H9 (cell line): Measurements from ENCODE around the gene LHPP. TPM values are rescaled to one million over a fixed set of nuclear protein-coding genes. Genes with fewer than 3 reads are reported as not detected.

Source experiments
- DNase-seq: peaks from one replicate; pipeline ENCODE4 v3.0.0-alpha.2; 2017
- H2AFZ ChIP-seq: one replicate; pipeline ENCODE4 v1.6.1; 2013; ENCODE audit warnings: mild to moderate bottlenecking, low read length, control low read depth, moderate library complexity
- H2AK5ac ChIP-seq: 2 replicates; pipeline ENCODE4 v1.6.1; 2013; ENCODE audit warnings: low read length, control low read depth, mixed read lengths; ENCODE audit not compliant: insufficient read length
- H2BK120ac ChIP-seq: one replicate; pipeline ENCODE4 v1.6.1; 2013; ENCODE audit warnings: low read depth, mild to moderate bottlenecking, low read length, control low read depth, inconsistent platforms; ENCODE audit not compliant: poor library complexity, severe bottlenecking
- H2BK12ac ChIP-seq: 2 replicates; pipeline ENCODE4 v1.6.1; 2013; ENCODE audit warnings: low read length, control low read depth, mixed read lengths, low read depth; ENCODE audit not compliant: insufficient read length
- H2BK15ac ChIP-seq: 2 replicates; pipeline ENCODE4 v1.6.1; 2013; ENCODE audit warnings: low read depth, low read length, control low read depth
- H2BK20ac ChIP-seq: one replicate; pipeline ENCODE4 v1.6.1; 2013; ENCODE audit warnings: low read depth, mild to moderate bottlenecking, low read length, control low read depth, inconsistent platforms; ENCODE audit not compliant: poor library complexity, severe bottlenecking
- H2BK5ac ChIP-seq: 2 replicates; pipeline ENCODE4 v1.6.1; 2013; ENCODE audit warnings: low read length, control low read depth, mixed read lengths; ENCODE audit not compliant: insufficient read length
- H3K14ac ChIP-seq: 2 replicates; pipeline ENCODE4 v1.6.1; 2013; ENCODE audit warnings: low read length, control low read depth; ENCODE audit not compliant: insufficient read depth
- H3K18ac ChIP-seq: 2 replicates; pipeline ENCODE4 v1.6.1; 2013; ENCODE audit warnings: low read depth, mild to moderate bottlenecking, mixed read lengths, low read length, control low read depth; ENCODE audit not compliant: insufficient read length
- H3K23ac ChIP-seq: 2 replicates; pipeline ENCODE4 v1.6.1; 2013; ENCODE audit warnings: low read length, control low read depth, mixed read lengths, low read depth; ENCODE audit not compliant: insufficient read length
- H3K23me2 ChIP-seq: 2 replicates; pipeline ENCODE4 v1.6.1; 2013; ENCODE audit warnings: low read depth, mild to moderate bottlenecking, mixed read lengths, low read length, control low read depth; ENCODE audit not compliant: insufficient read length, poor library complexity, severe bottlenecking
- H3K27ac ChIP-seq: 2 replicates; pipeline ENCODE4 v1.5.1; 2013; ENCODE audit warnings: low read length, control low read depth, mixed read lengths, low read depth; ENCODE audit not compliant: insufficient read length
- H3K27me3 ChIP-seq: 2 replicates; pipeline ENCODE4 v1.6.1; 2013; ENCODE audit warnings: low read length, control low read depth, inconsistent platforms; ENCODE audit not compliant: insufficient read depth
- H3K4ac ChIP-seq: 2 replicates; pipeline ENCODE4 v1.6.1; 2013; ENCODE audit warnings: low read depth, mild to moderate bottlenecking, control low read depth, inconsistent platforms, low read length, moderate library complexity
- H3K4me1 ChIP-seq: 2 replicates; pipeline ENCODE4 v1.6.1; 2013; ENCODE audit warnings: low read length, control low read depth, inconsistent platforms; ENCODE audit not compliant: insufficient read depth
- H3K4me2 ChIP-seq: 2 replicates; pipeline ENCODE4 v1.6.1; 2013; ENCODE audit warnings: low read length, control low read depth, mixed read lengths; ENCODE audit not compliant: insufficient read length, insufficient read depth
- H3K56ac ChIP-seq: 2 replicates; pipeline ENCODE4 v1.6.1; 2013; ENCODE audit warnings: low read depth, mild to moderate bottlenecking, mixed read lengths, low read length, control low read depth; ENCODE audit not compliant: insufficient read length
- H3K79me1 ChIP-seq: 2 replicates; pipeline ENCODE4 v1.6.1; 2013; ENCODE audit warnings: low read depth, mild to moderate bottlenecking, moderate library complexity, low read length, control low read depth, inconsistent platforms; ENCODE audit not compliant: insufficient read depth, poor library complexity, severe bottlenecking
- H3K79me2 ChIP-seq: 2 replicates; pipeline ENCODE4 v1.6.1; 2013; ENCODE audit warnings: low read length, control low read depth, inconsistent platforms; ENCODE audit not compliant: insufficient read depth
- H3K9ac ChIP-seq: 2 replicates; pipeline ENCODE4 v1.6.1; 2013; ENCODE audit warnings: low read length, control low read depth, mixed read lengths; ENCODE audit not compliant: insufficient read length; ENCODE audit errors: extremely low read depth
- H3K9me3 ChIP-seq: one replicate; pipeline ENCODE4 v1.6.1; 2013; ENCODE audit warnings: low read depth, low read length, inconsistent platforms; ENCODE audit not compliant: control insufficient read depth
- H3T11ph ChIP-seq: one replicate; pipeline ENCODE4 v1.6.1; 2013; ENCODE audit warnings: mild to moderate bottlenecking, low read length, control low read depth, inconsistent platforms
- H4K20me1 ChIP-seq: one replicate; pipeline ENCODE4 v1.6.1; 2013; ENCODE audit not compliant: control insufficient read depth, insufficient read length, insufficient read depth
- H4K5ac ChIP-seq: 2 replicates; pipeline ENCODE4 v1.6.1; 2013; ENCODE audit warnings: low read depth, mild to moderate bottlenecking, mixed read lengths, low read length, control low read depth; ENCODE audit not compliant: insufficient read length
- H4K8ac ChIP-seq: replicated peaks from 2 replicates; pipeline ENCODE4 v1.6.1; 2013; ENCODE audit warnings: low read length, control low read depth, mixed read lengths, low read depth; ENCODE audit not compliant: insufficient read length
- H4K91ac ChIP-seq: 2 replicates; pipeline ENCODE4 v1.6.1; 2013; ENCODE audit warnings: low read depth, mild to moderate bottlenecking, moderate library complexity, mixed read lengths, low read length, control low read depth; ENCODE audit not compliant: insufficient read length
- H3K27ac Mint-ChIP-seq, 3 experiments: 2 replicates in 2 of 3; 3 replicates in 1 of 3; pipeline ENCODE4 v1.8.0; 2020 to 2021; ENCODE audit warnings: mixed read lengths in 3 of 3, mild to moderate bottlenecking in 1 of 3, moderate library complexity in 1 of 3
- H3K27me3 Mint-ChIP-seq: 2 replicates; pipeline ENCODE4 v1.8.0; 2021; ENCODE audit warnings: low read depth, mild to moderate bottlenecking, moderate library complexity, mixed read lengths
- H3K36me3 Mint-ChIP-seq, 3 experiments: 2 replicates in 2 of 3; 3 replicates in 1 of 3; pipeline ENCODE4 v1.8.0; 2020 to 2021; ENCODE audit warnings: low read depth in 3 of 3, mixed read lengths in 3 of 3; ENCODE audit not compliant: insufficient read depth in 1 of 3
- H3K4me1 Mint-ChIP-seq, 2 experiments: 2 replicates each; pipeline ENCODE4 v1.8.0; 2020; ENCODE audit warnings: mixed read lengths in 2 of 2
- H3K4me3 Mint-ChIP-seq, 2 experiments: 2 replicates in 1 of 2; 3 replicates in 1 of 2; pipeline ENCODE4 v1.8.0; 2020 to 2021; ENCODE audit warnings: mild to moderate bottlenecking in 2 of 2, mixed read lengths in 2 of 2, moderate library complexity in 1 of 2
- H3K9me3 Mint-ChIP-seq, 2 experiments: 2 replicates in 1 of 2; 3 replicates in 1 of 2; pipeline ENCODE4 v1.8.0; 2020; ENCODE audit warnings: mild to moderate bottlenecking in 2 of 2, mixed read lengths in 2 of 2, moderate library complexity in 1 of 2
- CTCF ChIP-seq: fragments of 200-600 bp; sonication (generic); conservative IDR thresholded peaks from 3 replicates; pipeline ENCODE4 v1.8.0; 2021; ENCODE audit warnings: antibody characterized with exemption, mild to moderate bottlenecking
- WGBS: extraction: QIAGEN DNeasy Blood & Tissue Kit; methylation state at CpG from one replicate; pipeline ENCODE4 v1.1.7; 2013; ENCODE audit warnings: missing lambda C conversion rate, low lambda C conversion rate, mixed read lengths; ENCODE audit not compliant: insufficient read length; ENCODE audit errors: extremely low coverage; 5-methylcytosine and 5-hydroxymethylcytosine counted together
- total RNA-seq: library from RNA; stranded (reverse); gene quantifications from 2 replicates; pipeline ENCODE4 v1.2.1, GENCODE V29; 2021

Gene LHPP
- total RNA-seq, 1 experiment from 2014 or later, result 29.6 TPM

- Histone ChIP-seq H3K9me3 (peaks cover 6% of the 10 kb centered on the region), H3K4ac (no peak overlapping the region), H3T11ph (no peak overlapping the region), H2BK15ac (no peak overlapping the region), H3K79me2 (no peaks in the 10 kb centered on the region), H3K18ac (no peak overlapping the region), H2AFZ (no peak overlapping the region), H3K56ac (no peak overlapping the region), H3K23me2 (no peaks in the 10 kb centered on the region), H2BK20ac (no peak overlapping the region), H3K79me1 (no peaks in the 10 kb centered on the region), H3K27me3 (no peaks in the 10 kb centered on the region), H3K23ac (no peak overlapping the region), H3K4me1 (no peaks in the 10 kb centered on the region), H4K5ac (no peak overlapping the region), H2BK120ac (no peak overlapping the region), H4K20me1 (no peaks in the 10 kb centered on the region), H4K8ac (no peak overlapping the region), H3K9ac (no peak overlapping the region), H3K4me2 (no peak overlapping the region), H3K27ac (no peak overlapping the region), H2BK12ac (no peak overlapping the region), H4K91ac (no peak overlapping the region), H2BK5ac (no peak overlapping the region), H2AK5ac (no peak overlapping the region), H3K14ac (no peak overlapping the region)
- Mint-ChIP-seq H3K27me3 (no peaks in the 10 kb centered on the region), H3K36me3 (peaks cover 21 to 22% (median 21%) of the 10 kb centered on the region in 3 experiments), H3K9me3 (peaks cover 11 to 15% of the 10 kb centered on the region in 2 experiments), H3K4me3 (no peak overlapping the region), H3K27ac (0 out of 7 replicates have a peak overlapping the region, but pooled peaks of 1 of the 3 experiments have one; percentile 64), H3K4me1 (peaks cover 2 to 5% of the 10 kb centered on the region in 2 experiments; a peak in 1 of 4 replicates)
- no peak for DNase-seq
- WGBS, result no CpG with 5 or more reads among the region's 11 CpGs
- TF ChIP-seq CTCF, result no peak
Measured at GRCh38 chr10:124504711-124505110, 43.1 kb downstream of the LHPP start.
